CD4-positive, alpha-beta T cell (primary cell): ENCODE data around the gene CLDN19. TPM values are rescaled to one million over a fixed set of nuclear protein-coding genes. Genes with fewer than 3 reads are reported as not detected.

Experiments used
- ATAC-seq: fragments of 200-7000 bp; cut with Tn5 transposase; one replicate; pipeline ENCODE4 v1.10.0; 2022; ENCODE audit warnings: mild to moderate bottlenecking; ENCODE audit not compliant: poor library complexity
- CTCF ChIA-PET: fragments of 350-600 bp; sonication (Branson Sonifier 250); formaldehyde crosslinking; loops from one replicate; lab custom pipeline; 2021; ENCODE audit warnings: antibody characterized with exemption, inconsistent platforms; lab: Charles Lee
- POLR2A ChIA-PET: fragments of 350-600 bp; sonication (Branson Sonifier 250); formaldehyde crosslinking; loops from one replicate; lab custom pipeline; 2021; ENCODE audit warnings: antibody characterized with exemption, inconsistent platforms; lab: Charles Lee
- DNase-seq, 14 experiments: peaks; one replicate each; pipeline ENCODE4 v3.0.0-alpha.2; 2013 to 2020; ENCODE audit warnings: mixed read lengths in 2 of 14
- H3K27ac ChIP-seq, 2 donors: one replicate each; pipeline versions ENCODE4 v1.5.1 to v1.7.0; 2013; ENCODE audit warnings: low read length in 2 of 2, low read depth in 1 of 2, mild to moderate bottlenecking in 1 of 2
- H3K27me3 ChIP-seq, 2 experiments: 1 replicate in 1 of 2; 2 replicates in 1 of 2; pipeline versions ENCODE4 v1.6.1 to v1.7.0; 2013; ENCODE audit warnings: low read length in 2 of 2, control low read depth in 1 of 2, mild to moderate bottlenecking in 1 of 2, moderate library complexity in 1 of 2; ENCODE audit not compliant: insufficient read depth in 2 of 2, control insufficient read depth in 1 of 2
- H3K36me3 ChIP-seq: one replicate; pipeline ENCODE4 v1.6.1; 2013; ENCODE audit warnings: low read length, control low read depth; ENCODE audit not compliant: insufficient read depth
- H3K4me1 ChIP-seq: one replicate; pipeline ENCODE4 v1.6.1; 2013; ENCODE audit warnings: low read length, control low read depth; ENCODE audit not compliant: insufficient read depth
- H3K4me3 ChIP-seq: one replicate; pipeline ENCODE4 v1.5.1; 2013; ENCODE audit warnings: mild to moderate bottlenecking, low read length, moderate library complexity
- H3K9me3 ChIP-seq, 2 experiments: 1 replicate in 1 of 2; 2 replicates in 1 of 2; pipeline versions ENCODE4 v1.6.1 to v1.7.0; 2013; ENCODE audit warnings: low read length in 2 of 2, mild to moderate bottlenecking in 2 of 2, control low read depth in 1 of 2, moderate library complexity in 1 of 2; ENCODE audit not compliant: control insufficient read depth in 1 of 2, insufficient read depth in 1 of 2
- H3K27ac Mint-ChIP-seq: one replicate; pipeline ENCODE4 v1.8.0; 2020; ENCODE audit warnings: mixed read lengths
- H3K27me3 Mint-ChIP-seq: one replicate; pipeline ENCODE4 v1.8.0; 2021; ENCODE audit warnings: mixed read lengths
- H3K36me3 Mint-ChIP-seq: one replicate; pipeline ENCODE4 v1.8.0; 2021; ENCODE audit warnings: low read depth, mixed read lengths
- H3K4me1 Mint-ChIP-seq: one replicate; pipeline ENCODE4 v1.8.0; 2021; ENCODE audit warnings: low read depth, mixed read lengths
- H3K4me3 Mint-ChIP-seq: one replicate; pipeline ENCODE4 v1.8.0; 2020; ENCODE audit warnings: mild to moderate bottlenecking, mixed read lengths
- H3K9me3 Mint-ChIP-seq: one replicate; pipeline ENCODE4 v1.8.0; 2020; ENCODE audit warnings: mixed read lengths
- CTCF ChIP-seq: fragments of 200-600 bp; IDR thresholded peaks from one replicate; pipeline ENCODE4 v1.8.0; 2022; ENCODE audit warnings: antibody characterized with exemption, mild to moderate bottlenecking
- intact Hi-C, 2 experiments: fragments of 100-400 bp; cut with DNase I in 1 of 2; cut with micrococcal nuclease in 1 of 2; formaldehyde crosslinking; loops; one replicate each; pipeline versions ENCODE4 v1.15.1 to v1.9.0; 2023 to 2025; cut with DNase I, micrococcal nuclease
- polyA plus RNA-seq, 2 donors: library from polyadenylated mRNA; unstranded; fragments of 120-200 nt; gene quantifications; one replicate each; pipeline ENCODE4 v1.2.1, GENCODE V29; 2013
- total RNA-seq, 174 experiments: library from RNA in 2 of 174; stranded (reverse) in 2 of 174; gene quantifications; one replicate each; pipeline ENCODE4 v1.2.3 and lab custom pipeline; 2021 to 2026

CLDN19 gene
- not detected for total RNA-seq
- polyA plus RNA-seq (2013, experiment 1 of 2) = not detected
- 0.11 TPM for polyA plus RNA-seq (2013, experiment 2 of 2)
- 0 to 0.12 (median 0) reads per million in 172 experiments for total RNA-seq (lab: John Stamatoyannopoulos, UW)

- intact Hi-C loops = no loop called here
- H3K27me3 ChIP-seq = no peaks in the 10 kb centered on the region
- Mint-ChIP-seq H3K36me3 (peaks cover 2% of the 10 kb centered on the region), H3K27ac (no peak within 1 kb of the TSS), H3K9me3 (no peaks in the 10 kb centered on the region), H3K4me3 (no peak within 1 kb of the TSS), H3K27me3 (no peaks in the 10 kb centered on the region), H3K4me1 (peaks cover 9% of the 10 kb centered on the region)
- no peaks in the 10 kb centered on the region for H3K9me3 ChIP-seq
- H3K27ac ChIP-seq = no peak within 1 kb of the TSS
- no peak for ATAC-seq
- H3K4me1 ChIP-seq = peaks cover 7% of the 10 kb centered on the region
- POLR2A ChIA-PET = interaction anchor here (0.6 kb wide), 1 partner anchor 826 kb away, joined by 3 read pairs; no protein-coding TSS in a partner anchor
- no peak for TF ChIP-seq CTCF
- H3K36me3 ChIP-seq = no peaks in the 10 kb centered on the region
- CTCF ChIA-PET = interaction anchor here (1.2 kb wide), 1 partner anchor 17 kb away, joined by 3 read pairs; no protein-coding TSS in a partner anchor
- H3K4me3 ChIP-seq = no peak within 1 kb of the TSS
- no peak for DNase-seq
Observed at GRCh38 chr1:42739753-42740700, at the start of gene CLDN19. Gene CLDN19 (minus strand): TSS chr1:42740236. CDS start chr1:42740063, 173 bp downstream.

- ChIA-PET CTCF (interaction anchor here (0.6 to 1.0 kb wide), 2 partner anchors 10 to 86 kb away, joined by 3 to 4 read pairs; no protein-coding TSS in a partner anchor), POLR2A (no interaction called here)
- no peak overlapping the region for H3K27ac Mint-ChIP-seq
- H3K4me1 Mint-ChIP-seq = peaks cover 21% of the 10 kb centered on the region
- no peak overlapping the region for H3K4me3 Mint-ChIP-seq
- Histone ChIP-seq H3K27ac (no peak overlapping the region), H3K9me3 (no peaks in the 10 kb centered on the region), H3K27me3 (no peaks in the 10 kb centered on the region), H3K4me3 (no peak overlapping the region), H3K36me3 (no peaks in the 10 kb centered on the region), H3K4me1 (peaks cover 16% of the 10 kb centered on the region)
- DNase-seq (no peak), ATAC-seq (no peak)
- H3K9me3 Mint-ChIP-seq = no peaks in the 10 kb centered on the region
- no peak for TF ChIP-seq CTCF
- intact Hi-C loops = no loop called here
- peaks cover 5% of the 10 kb centered on the region for H3K36me3 Mint-ChIP-seq
- no peaks in the 10 kb centered on the region for H3K27me3 Mint-ChIP-seq
Observed at GRCh38 chr1:42788021-42788420, 48.0 kb upstream of the CLDN19 start.

GRCh38 chr1:42786097-42786496 is 46.1 kb upstream of the CLDN19 start:
- no peaks in the 10 kb centered on the region for H3K27me3 Mint-ChIP-seq
- peaks cover 21% of the 10 kb centered on the region for H3K4me1 Mint-ChIP-seq
- ChIA-PET CTCF (interaction anchor here (1.5 kb wide), 1 partner anchor 22 kb away, joined by 3 read pairs; no protein-coding TSS in a partner anchor), POLR2A (interaction anchor here (2.7 kb wide), 1 partner anchor 19 kb away, joined by 28 read pairs; the partner anchor contains the start of genes C1orf50 and P3H1)
- ATAC-seq = no peak
- peak overlapping the region; percentile 89 for H3K4me3 Mint-ChIP-seq
- Histone ChIP-seq H3K36me3 (peaks cover 3% of the 10 kb centered on the region), H3K9me3 (no peaks in the 10 kb centered on the region), H3K27me3 (no peaks in the 10 kb centered on the region), H3K4me3 (no peak overlapping the region), H3K27ac (no peak overlapping the region), H3K4me1 (peaks cover 16% of the 10 kb centered on the region)
- intact Hi-C loops = no loop called here
- H3K36me3 Mint-ChIP-seq = peaks cover 13% of the 10 kb centered on the region
- H3K27ac Mint-ChIP-seq = peak overlapping the region; percentile 49
- no peaks in the 10 kb centered on the region for H3K9me3 Mint-ChIP-seq
- DNase-seq = no peak
- no peak for TF ChIP-seq CTCF
